SK-N-MC (cell line): ENCODE results near the gene ZNF750.

Source experiments
- DNase-seq: peaks from one replicate; pipeline ENCODE4 v3.0.0-alpha.2; 2011; ENCODE audit warnings: low read depth, low spot score
- H3K27ac ChIP-seq: fragments of 200-600 bp; sonication (generic); 2 replicates; pipeline ENCODE4 v1.5.1; 2016; ENCODE audit warnings: mixed run types
- H3K36me3 ChIP-seq: fragments of 200-600 bp; sonication (generic); 2 replicates; pipeline ENCODE4 v1.6.1; 2017; ENCODE audit warnings: antibody characterized with exemption, low read length, mixed read lengths; ENCODE audit not compliant: insufficient read depth
- H3K4me3 ChIP-seq: fragments of 200-600 bp; sonication (generic); 2 replicates; pipeline ENCODE4 v1.5.1; 2016
- H3K9ac ChIP-seq: fragments of 200-600 bp; sonication (generic); 2 replicates; pipeline ENCODE4 v1.8.0; 2017; ENCODE audit warnings: mixed run types, mixed read lengths; ENCODE audit not compliant: insufficient read length
- H3K9me3 ChIP-seq: fragments of 200-600 bp; sonication (generic); 2 replicates; pipeline ENCODE4 v1.6.1; 2017; ENCODE audit warnings: low read depth, mild to moderate bottlenecking, antibody characterized with exemption, low read length, moderate library complexity, mixed read lengths
- EZH2 ChIP-seq: fragments of 200-600 bp; sonication (generic); IDR thresholded peaks from one replicate; pipeline ENCODE4 v1.6.1; 2017; ENCODE audit warnings: antibody characterized with exemption
- FOXP2 ChIP-seq: optimal IDR thresholded peaks from 2 replicates; pipeline ENCODE3; 2011; ENCODE audit warnings: mild to moderate bottlenecking, moderate library complexity; ENCODE audit not compliant: insufficient read depth; ENCODE audit errors: extremely low read length, control extremely low read depth
- POLR2AphosphoS5 ChIP-seq: IDR thresholded peaks from 2 replicates; pipeline ENCODE4 v1.6.1; 2012; ENCODE audit warnings: mild to moderate bottlenecking, low read depth, low read length, borderline replicate concordance

The ZNF750 gene

GRCh38 chr17:82862737-82863382 is 23.0 kb upstream of the ZNF750 start:
- DNase-seq: no peak
- Histone ChIP-seq H3K27ac (no peak overlapping the region), H3K4me3 (no peak overlapping the region), H3K9ac (no peak overlapping the region), H3K9me3 (no peaks in the 10 kb centered on the region), H3K36me3 (no peaks in the 10 kb centered on the region)
- TF ChIP-seq FOXP2: no peak
- no peak for TF ChIP-seq EZH2
- TF ChIP-seq POLR2AphosphoS5: no peak

GRCh38 chr17:82862191-82862590 is 22.4 kb upstream of the ZNF750 start:
- Histone ChIP-seq H3K36me3 (no peaks in the 10 kb centered on the region), H3K9ac (no peak overlapping the region), H3K9me3 (no peaks in the 10 kb centered on the region), H3K27ac (0 out of 2 replicates have a peak overlapping the region, but pooled peaks have one; percentile 19), H3K4me3 (no peak overlapping the region)
- TF ChIP-seq EZH2: no peak
- TF ChIP-seq POLR2AphosphoS5: no peak
- no peak for TF ChIP-seq FOXP2
- no peak for DNase-seq

- Histone ChIP-seq H3K4me3 (no peak overlapping the region), H3K9me3 (no peaks in the 10 kb centered on the region), H3K36me3 (no peaks in the 10 kb centered on the region), H3K9ac (no peak overlapping the region), H3K27ac (no peak overlapping the region)
- DNase-seq: no peak
- TF ChIP-seq FOXP2: no peak
- TF ChIP-seq EZH2: no peak
- TF ChIP-seq POLR2AphosphoS5: no peak
These were observed 21.6 kb upstream of the ZNF750 start for GRCh38 chr17:82861393-82861775.

DNA sequence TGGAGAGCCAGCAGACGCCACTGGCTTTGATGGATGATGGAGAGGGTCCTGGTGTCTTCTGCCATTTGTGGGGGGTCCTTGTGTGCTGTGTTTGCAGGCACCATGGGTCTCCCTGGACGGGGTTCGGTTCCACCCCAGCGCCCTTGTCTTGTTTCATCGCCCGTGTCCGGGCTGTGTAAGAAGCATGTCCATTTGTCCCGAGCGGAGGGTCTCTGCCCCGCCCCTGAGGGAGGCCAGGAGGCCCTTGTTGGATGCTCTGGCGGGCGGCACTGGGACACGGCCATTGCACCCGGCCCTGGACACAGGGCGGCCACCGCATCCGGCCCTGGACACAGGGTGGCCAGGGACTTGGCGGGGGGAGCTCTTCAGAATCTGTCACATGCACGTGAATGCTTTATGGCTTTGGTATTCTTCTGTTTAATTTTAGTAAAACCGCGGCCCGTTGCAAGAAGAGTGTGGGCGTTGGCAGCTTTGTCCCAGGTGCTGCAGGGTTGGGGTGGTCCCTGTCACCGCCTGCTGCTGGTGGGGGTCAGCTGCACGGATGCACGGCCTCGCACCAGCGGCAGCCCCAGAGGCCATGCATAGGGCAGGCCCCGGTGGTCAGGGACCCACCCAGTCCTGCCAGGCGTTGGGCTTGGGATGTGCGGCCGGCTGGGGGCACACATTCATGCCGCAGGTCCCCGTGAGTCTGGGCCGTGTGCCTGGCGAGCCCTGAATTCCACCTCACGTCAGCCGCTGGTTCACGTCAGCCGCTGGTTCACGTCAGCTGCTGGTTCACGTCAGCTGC is 21.0 kb upstream of the ZNF750 start:
- TF ChIP-seq POLR2AphosphoS5 (no peak), EZH2 (no peak), FOXP2 (no peak)
- H3K9me3 ChIP-seq: no peaks in the 10 kb centered on the region
- H3K4me3 ChIP-seq: no peak overlapping the region
- no peaks in the 10 kb centered on the region for H3K36me3 ChIP-seq
- no peak overlapping the region for H3K27ac ChIP-seq
- H3K9ac ChIP-seq: no peak overlapping the region
- DNase-seq: no peak

- H3K27ac ChIP-seq: no peak overlapping the region
These were observed 19.9 kb upstream of the ZNF750 start for GRCh38 chr17:82859431-82860403.

DNA sequence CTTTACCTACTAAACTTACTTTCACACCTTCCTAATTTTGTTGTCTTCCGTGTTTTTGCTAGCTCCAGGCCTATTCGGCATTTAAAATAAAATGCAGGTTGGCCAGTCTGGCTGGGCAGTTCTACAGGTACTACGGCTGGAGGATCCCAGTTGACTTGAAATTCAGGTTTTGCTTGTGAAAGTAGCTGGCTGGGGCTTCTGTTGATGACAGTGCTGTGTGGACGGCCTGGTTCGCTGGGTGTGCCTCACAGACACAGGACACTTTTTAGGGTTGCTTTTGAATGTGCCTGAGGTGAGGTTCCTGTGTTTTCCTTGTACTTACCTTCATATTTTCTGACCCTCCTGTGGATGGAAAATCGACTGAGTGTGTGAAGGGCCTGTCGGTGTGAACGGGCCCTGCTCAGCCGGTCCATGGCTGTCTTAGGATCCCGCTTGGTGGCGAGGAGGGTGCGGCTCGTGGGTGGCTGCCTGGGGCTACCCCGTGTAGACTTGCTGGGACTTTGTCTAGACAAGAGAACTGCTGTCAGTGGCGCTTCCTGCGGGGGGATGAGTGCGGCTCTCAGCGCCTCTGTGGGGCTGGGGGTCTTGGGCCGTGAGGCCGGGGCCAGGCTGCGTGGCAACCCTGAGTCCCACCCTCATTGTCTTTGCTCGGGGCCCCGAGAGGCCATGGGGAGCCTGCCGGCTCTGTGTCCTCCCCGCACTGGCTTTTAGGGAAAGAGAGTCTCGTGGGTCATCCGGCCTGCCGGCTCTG is 18.7 kb upstream of the ZNF750 start:
- TF ChIP-seq EZH2: no peak
- no peak for TF ChIP-seq POLR2AphosphoS5
- TF ChIP-seq FOXP2: no peak
- Histone ChIP-seq H3K4me3 (no peak overlapping the region), H3K36me3 (no peaks in the 10 kb centered on the region), H3K27ac (no peak overlapping the region), H3K9ac (no peak overlapping the region), H3K9me3 (no peaks in the 10 kb centered on the region)
- DNase-seq: no peak

More at GRCh38 chr17:82859431-82860403, 19.9 kb upstream of the ZNF750 start:
- Histone ChIP-seq H3K36me3 (no peaks in the 10 kb centered on the region), H3K9me3 (no peaks in the 10 kb centered on the region), H3K4me3 (no peak overlapping the region), H3K9ac (no peak overlapping the region)
- TF ChIP-seq FOXP2: no peak
- TF ChIP-seq EZH2: no peak
- TF ChIP-seq POLR2AphosphoS5: no peak
- DNase-seq: no peak

DNA sequence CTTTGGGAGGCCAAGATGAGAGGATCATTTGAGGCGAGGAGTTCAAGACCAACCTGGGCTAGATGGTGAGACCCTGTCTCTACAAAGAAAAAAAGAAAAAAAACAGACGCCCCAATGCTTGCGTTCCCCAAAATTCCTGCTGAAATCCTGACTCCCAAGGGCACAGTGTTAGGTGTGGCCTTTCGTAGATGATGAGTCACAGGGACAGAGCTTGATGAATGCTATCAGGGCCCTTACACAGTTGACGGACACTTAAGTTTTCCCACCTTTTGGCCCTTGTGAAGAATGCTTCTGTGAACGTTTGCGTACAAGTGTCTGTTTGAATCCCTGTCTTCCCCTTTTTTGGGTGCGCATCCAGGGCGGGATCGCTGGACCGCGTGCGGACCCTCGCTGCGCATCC is 16.5 kb upstream of the ZNF750 start:
- TF ChIP-seq POLR2AphosphoS5 (no peak), EZH2 (no peak), FOXP2 (no peak)
- H3K9me3 ChIP-seq: no peaks in the 10 kb centered on the region
- no peak overlapping the region for H3K27ac ChIP-seq
- H3K4me3 ChIP-seq: no peak overlapping the region
- no peaks in the 10 kb centered on the region for H3K36me3 ChIP-seq
- H3K9ac ChIP-seq: no peak overlapping the region
- DNase-seq: no peak
